GOT3 (cell line): ENCODE results near the gene ODAD3.
"Not testable (repeated sequence)": the region's sequence is repeated elsewhere in the genome, so short reads cannot be mapped to it uniquely, and the experiment has no call there.

Experiments used
- DNase-seq: peaks from one replicate; lab custom pipeline; 2025; ENCODE audit warnings: mixed read lengths; lab: John Stamatoyannopoulos, UW

The ODAD3 gene

DNA sequence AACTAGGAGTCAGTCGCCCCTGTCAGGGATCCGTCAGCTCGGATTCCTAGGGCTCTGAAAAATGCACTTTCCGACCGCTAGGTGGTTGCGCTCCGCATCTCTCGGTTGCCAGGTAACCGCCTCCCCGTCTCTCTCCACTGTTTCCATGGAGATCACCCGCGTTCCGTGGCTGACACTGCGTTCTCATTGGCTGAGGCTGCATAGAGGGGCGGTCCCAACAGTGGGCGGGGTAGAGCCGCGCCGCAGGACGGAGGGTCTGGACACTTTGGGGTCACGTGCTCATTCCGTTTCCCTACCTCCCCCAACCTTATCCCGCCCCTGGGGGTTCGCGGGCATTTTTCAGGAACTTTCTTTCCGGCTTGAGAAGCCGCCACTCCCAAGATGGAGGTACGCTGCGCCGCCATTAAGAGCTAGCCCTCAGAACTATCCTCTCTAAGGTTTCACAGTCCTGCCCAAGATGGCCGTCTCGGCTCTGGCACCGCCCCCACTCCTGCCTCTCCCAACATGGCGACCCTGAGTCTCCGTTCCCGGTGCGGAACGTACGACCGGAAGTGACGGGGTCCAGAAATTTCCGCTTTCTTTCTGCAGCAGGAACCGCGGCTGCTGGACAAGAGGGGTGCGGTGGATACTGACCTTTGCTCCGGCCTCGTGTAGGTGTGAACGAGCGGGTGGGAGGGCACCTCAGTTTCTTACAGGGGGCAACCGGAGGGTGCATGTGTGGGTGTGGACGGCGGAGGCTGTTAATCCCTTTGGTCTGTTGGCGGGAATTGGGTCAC, at the start of gene ODAD3, which contains the start of gene PRKCSH:
Gene ODAD3 (minus strand): TSS at position 65 of the 776 bp plus-strand sequence. CDS start 105 bp downstream, outside the sequence.
Gene PRKCSH (plus strand): TSS at position 579 of the 776 bp plus-strand sequence. CDS start 483 bp downstream, outside the sequence.
- peak; percentile 99 for DNase-seq

- DNase-seq, result no peak
These were observed 48.6 kb upstream of the ODAD3 start for GRCh38 chr19:11483366-11484111.

DNA sequence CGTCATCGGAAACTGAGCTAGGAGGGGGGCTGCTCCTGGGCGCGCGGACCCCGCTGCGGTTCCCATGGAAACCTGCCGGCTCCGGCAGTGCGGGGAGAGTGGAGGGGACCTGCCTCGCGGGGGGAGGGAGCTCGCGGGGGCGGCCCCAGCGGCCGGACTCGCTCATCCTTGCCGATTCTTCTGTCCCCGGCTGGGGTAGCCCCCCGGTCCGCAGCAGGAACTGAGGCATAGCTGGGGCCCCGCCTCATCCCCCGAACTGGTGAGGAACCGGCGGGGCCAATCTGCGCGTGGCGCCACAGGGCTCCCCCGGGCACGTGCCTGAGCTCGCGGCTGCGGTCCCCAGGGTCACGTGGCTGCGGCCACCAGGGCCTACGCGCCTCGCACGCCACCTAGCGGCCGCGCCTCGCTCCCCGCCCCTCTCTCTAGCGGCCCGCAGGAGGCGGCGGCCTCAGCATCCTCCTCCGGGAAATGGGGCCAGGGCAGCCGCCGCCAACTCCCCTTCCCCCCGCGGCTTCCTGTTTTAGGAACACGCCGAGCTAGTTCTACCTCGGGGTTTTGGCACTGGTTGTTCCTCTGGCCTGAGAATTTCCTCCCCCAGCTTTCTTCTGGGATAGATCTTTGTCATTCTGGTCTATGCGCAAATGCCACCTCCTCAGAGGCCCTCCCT, 47.6 kb upstream of the ODAD3 start:
- DNase-seq, result peak; percentile 46

- peak; percentile 36 for DNase-seq
These were observed 46.8 kb upstream of the ODAD3 start for GRCh38 chr19:11481534-11482383.

DNA sequence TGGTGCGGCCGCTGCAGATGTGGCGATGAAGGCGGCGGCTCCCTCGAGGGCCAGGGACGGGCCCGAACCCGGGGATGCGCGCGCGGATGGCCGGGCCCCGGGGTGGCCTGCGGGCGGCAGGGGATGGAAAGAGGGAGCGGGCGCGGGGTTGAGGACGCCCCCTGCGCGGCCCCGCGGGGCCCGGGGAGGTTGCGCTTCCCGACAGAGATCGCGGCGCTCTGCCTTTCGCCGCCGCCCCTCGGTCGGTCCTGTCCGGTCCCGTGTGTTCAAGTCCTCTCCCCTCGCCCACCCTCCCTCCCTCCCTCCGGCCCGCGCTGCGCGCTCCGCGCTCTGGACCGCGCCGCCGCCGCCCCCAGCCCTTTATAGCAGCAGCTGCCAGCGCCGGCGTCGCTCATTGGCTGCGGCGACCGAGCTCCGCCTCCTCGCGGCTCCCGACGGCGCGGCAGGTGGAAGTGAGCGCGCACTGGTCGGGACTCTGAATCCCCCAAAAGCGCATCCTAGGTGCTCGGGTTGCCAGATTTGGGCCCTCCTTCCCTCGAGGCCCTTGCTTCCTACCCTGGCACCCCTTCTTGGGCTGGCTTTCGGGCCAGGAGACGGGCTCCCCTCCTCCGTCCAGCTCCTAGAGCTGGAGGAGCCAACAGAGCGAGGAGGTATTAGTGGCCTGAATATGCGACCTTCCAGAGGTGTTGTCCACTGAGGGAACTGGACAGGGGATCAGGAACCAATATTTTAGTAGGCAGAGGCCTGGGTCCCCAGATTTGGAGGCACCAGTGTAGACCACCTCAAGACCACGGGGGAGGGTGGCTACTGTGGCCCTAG, 46.0 kb upstream of the ODAD3 start, which contains the start of gene ELAVL3:
Gene ELAVL3 (minus strand): TSS at position 332 of the 819 bp plus-strand sequence. CDS start 438 bp downstream, outside the sequence.
- DNase-seq, result no peak

- DNase-seq, result no peak
These were observed 45.2 kb upstream of the ODAD3 start for GRCh38 chr19:11479898-11480714.

- no peak for DNase-seq
These were observed 44.4 kb upstream of the ODAD3 start for GRCh38 chr19:11479090-11479897.

GRCh38 chr19:11478167-11479089, 43.5 kb upstream of the ODAD3 start:
- no peak for DNase-seq

DNA sequence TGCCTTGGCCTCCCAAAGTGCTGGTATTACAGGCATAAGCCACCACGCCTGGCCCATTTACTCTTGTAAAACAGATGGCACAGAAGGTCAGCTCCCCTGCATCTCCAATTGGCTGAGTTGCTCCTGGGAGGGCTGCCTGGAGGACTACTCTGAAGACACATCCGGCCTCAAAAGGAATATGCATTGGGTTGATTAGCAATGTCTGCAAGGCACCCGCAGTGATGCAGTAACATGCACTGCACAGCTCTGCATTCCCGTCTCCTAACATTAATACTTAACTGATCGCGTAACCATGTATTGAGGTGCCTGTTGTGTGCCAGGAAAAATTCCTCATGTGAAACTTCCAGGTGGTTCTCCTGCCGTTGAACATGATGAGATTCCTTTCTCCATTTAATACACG, 40.9 kb upstream of the ODAD3 start:
- DNase-seq, result no peak

DNA sequence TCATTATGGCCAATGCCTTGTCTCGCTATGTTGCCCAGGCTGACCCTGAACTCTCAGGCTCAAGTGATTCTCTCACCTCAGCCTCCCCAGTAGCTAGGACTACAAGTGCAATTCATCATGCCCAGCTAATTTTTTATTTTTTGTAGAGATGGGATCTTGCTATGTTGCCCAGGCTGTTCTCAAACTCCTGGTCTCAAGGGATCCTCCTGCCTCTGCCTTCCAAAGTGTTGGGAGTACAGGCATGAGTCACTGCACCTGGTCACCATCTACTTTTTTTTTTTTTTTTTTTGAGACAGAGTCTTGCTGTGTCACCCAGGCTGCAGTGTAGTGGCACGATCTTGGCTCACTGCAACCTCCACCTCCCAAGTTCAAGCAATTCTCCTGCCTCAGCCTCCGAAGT, 40.4 kb upstream of the ODAD3 start:
- not testable (repeated sequence) for DNase-seq

DNA sequence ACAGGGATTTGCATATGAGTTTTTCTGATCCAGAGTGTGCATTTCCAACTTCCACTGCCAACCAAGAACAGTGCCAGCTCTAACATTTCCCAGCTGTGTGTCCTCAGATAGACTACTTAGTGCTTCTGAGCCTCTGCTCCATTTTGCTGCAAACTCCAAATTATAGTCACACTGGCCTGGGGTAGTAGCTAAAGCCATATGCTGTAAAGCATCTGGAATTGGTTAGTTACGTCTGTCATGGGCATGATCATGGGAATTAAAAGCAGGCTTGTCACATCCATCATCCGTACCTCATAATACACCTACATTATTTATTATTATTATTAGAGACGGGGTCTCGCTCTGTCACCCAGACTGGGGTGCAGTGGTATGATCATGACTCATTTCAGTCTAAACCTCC, 38.8 kb upstream of the ODAD3 start:
- DNase-seq, result no peak

- DNase-seq, result not testable (repeated sequence)
These were observed 33.4 kb upstream of the ODAD3 start for GRCh38 chr19:11468266-11468845.

- no peak for DNase-seq
These were observed 30.7 kb upstream of the ODAD3 start for GRCh38 chr19:11465600-11465999.

- DNase-seq, result no peak
These were observed 29.7 kb upstream of the ODAD3 start for GRCh38 chr19:11464333-11465265.

DNA sequence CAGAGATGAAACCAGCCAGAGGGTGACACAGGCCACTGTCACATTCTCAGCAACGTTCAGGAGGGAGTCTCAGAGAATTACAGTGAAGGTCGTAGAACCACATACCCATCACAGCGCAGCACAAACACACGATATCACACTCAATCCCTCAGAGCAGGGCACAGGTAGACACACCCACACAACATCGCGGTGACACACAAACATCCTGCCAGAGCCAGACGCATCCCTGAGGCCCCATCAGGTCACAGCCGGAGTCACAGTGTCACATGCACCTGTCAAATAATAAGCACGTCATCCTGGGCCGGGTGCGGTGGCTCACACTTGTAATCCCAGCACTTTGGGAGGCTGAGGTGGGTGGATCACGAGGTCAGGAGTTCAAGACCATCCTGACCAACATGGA, 28.5 kb upstream of the ODAD3 start:
- no peak for DNase-seq

DNA sequence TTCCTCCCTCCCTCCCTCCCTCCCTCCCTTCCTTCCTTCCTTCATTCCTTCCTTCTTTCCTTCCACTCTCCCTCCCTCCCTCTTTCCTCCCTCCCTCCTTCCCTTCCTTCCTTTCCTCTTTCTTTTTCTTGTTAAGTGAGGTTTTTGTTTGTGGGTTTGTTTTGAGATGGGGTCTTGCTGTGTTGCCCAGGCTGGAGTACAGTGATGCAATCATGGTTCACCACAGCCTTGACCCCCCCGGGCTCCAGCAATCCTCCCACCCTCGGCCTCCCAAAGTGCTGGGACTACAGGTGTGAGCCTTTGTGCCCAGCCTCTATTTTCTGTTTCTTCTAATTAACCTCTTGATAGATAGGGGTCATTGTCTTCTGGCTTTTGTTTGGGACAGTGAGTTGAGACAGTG, 26.5 kb upstream of the ODAD3 start:
- no peak for DNase-seq
